ENCODE results near the gene PSMA7. TPM values are rescaled to one million over a fixed set of nuclear protein-coding genes. Genes with fewer than 3 reads are reported as not detected.

PSMA7 gene
- total RNA-seq, 4 donors from 2014 or later, result 261 to 349 (median 304) TPM

GRCh38 chr20:62126141-62126540 lies 17.1 kb downstream of the PSMA7 start:
- TF ChIP-seq POLR2AphosphoS5 (IDR thresholded peaks at IDR 0.05) (no peak), POLR2A (IDR thresholded peaks at IDR 0.05; ENCODE audit: low read depth) (no peak), EP300 (IDR thresholded peaks at IDR 0.05) (no peak), CTCF (IDR thresholded peaks at IDR 0.05) (no peak)
- Histone ChIP-seq H3K27ac (replicated peaks in 1 of 4) (no peak overlapping the region), H3K36me3 (peaks cover 40 to 69% (median 67%) of the 10 kb centered on the region in 4 donors), H3K4me3 (no peak overlapping the region), H3K9me3 (no peaks in the 10 kb centered on the region), H3K27me3 (no peaks in the 10 kb centered on the region), H3K4me1 (peaks cover 12 to 32% (median 20%) of the 10 kb centered on the region in 4 donors)
- 92% methylated on average over 20 of the region's 20 CpGs for WGBS
- DNase-seq (ENCODE audit: extremely low spot score), result no peak
- intact Hi-C loops (cut with DNase I), result no loop called here

- intact Hi-C loops (cut with DNase I), result no loop called here
- no peak for DNase-seq (ENCODE audit: extremely low spot score)
- H3K27ac ChIP-seq (replicated peaks in 1 of 4), result peak overlapping the region; percentile 91 to 98 (median 96)
- H3K36me3 ChIP-seq, result peaks cover 20 to 44% (median 42%) of the 10 kb centered on the region in 4 donors
- H3K9me3 ChIP-seq, result no peaks in the 10 kb centered on the region
- H3K27me3 ChIP-seq, result peaks cover 0 to 10% (median 0%) of the 10 kb centered on the region in 4 donors
- WGBS, result 35% methylated on average over 11 of the region's 19 CpGs
- peak; percentile 63 to 73 for TF ChIP-seq POLR2AphosphoS5 (IDR thresholded peaks at IDR 0.05)
- TF ChIP-seq POLR2A (IDR thresholded peaks at IDR 0.05; ENCODE audit: low read depth), result no peak
- peak overlapping the region; percentile 86 to 99 (median 93) for H3K4me3 ChIP-seq
- peaks cover 26 to 42% (median 30%) of the 10 kb centered on the region in 4 donors for H3K4me1 ChIP-seq
Observed at GRCh38 chr20:62123450-62124118, 19.6 kb downstream of the PSMA7 start.

GRCh38 chr20:62122654-62123449 lies 20.3 kb downstream of the PSMA7 start:
- Histone ChIP-seq H3K9me3 (no peaks in the 10 kb centered on the region), H3K27me3 (peaks cover 0 to 17% (median under 1%) of the 10 kb centered on the region in 4 donors), H3K27ac (replicated peaks in 1 of 4) (peak overlapping the region; percentile 91 to 98 (median 96)), H3K4me1 (peaks cover 26 to 42% (median 33%) of the 10 kb centered on the region in 4 donors), H3K36me3 (peaks cover 20 to 36% (median 35%) of the 10 kb centered on the region in 4 donors), H3K4me3 (peak overlapping the region; percentile 86 to 99 (median 93))
- intact Hi-C loops (cut with DNase I), result no loop called here
- WGBS, result 0% methylated on average over 8 of the region's 77 CpGs
- DNase-seq (ENCODE audit: extremely low spot score), result no peak
- TF ChIP-seq EP300 (IDR thresholded peaks at IDR 0.05) (no peak), CTCF (IDR thresholded peaks at IDR 0.05) (no peak), POLR2A (IDR thresholded peaks at IDR 0.05; ENCODE audit: low read depth) (no peak), POLR2AphosphoS5 (IDR thresholded peaks at IDR 0.05) (no peak)

- peak; percentile 99 for DNase-seq (ENCODE audit: extremely low spot score)
- Histone ChIP-seq H3K4me3 (peak within 1 kb of the TSS; percentile 86 to 99 (median 93)), H3K36me3 (peaks cover 16 to 28% (median 26%) of the 10 kb centered on the region in 4 donors), H3K27ac (replicated peaks in 1 of 4) (peak within 1 kb of the TSS; percentile 91 to 98 (median 96)), H3K4me1 (peaks cover 26 to 44% (median 33%) of the 10 kb centered on the region in 4 donors), H3K27me3 (peaks cover 0 to 25% (median 2%) of the 10 kb centered on the region in 4 donors), H3K9me3 (no peaks in the 10 kb centered on the region)
- intact Hi-C loops (cut with DNase I), result no loop called here
- TF ChIP-seq POLR2A (IDR thresholded peaks at IDR 0.05; ENCODE audit: low read depth) (no peak), POLR2AphosphoS5 (IDR thresholded peaks at IDR 0.05) (peak; percentile 54 to 77)
- no CpG with 5 or more reads among the region's 124 CpGs for WGBS
Observed at GRCh38 chr20:62121776-62122653, 21.2 kb downstream of the PSMA7 start, which contains the start of gene LSM14B. Gene LSM14B (plus strand): TSS chr20:62122475. CDS start chr20:62122667, 192 bp downstream.
